ENCODE results near the gene ZFAND2B.

- TF ChIP-seq CTCF (IDR thresholded peaks at IDR 0.05 in 8 of 11, conservative IDR thresholded peaks at IDR 0.05 in 3 of 11) (peak in 5 of 11 experiments; percentile 8 to 48 (median 15)), POLR2A (IDR thresholded peaks at IDR 0.05) (peak; percentile 90 to 95 (median 94)), POLR2AphosphoS5 (IDR thresholded peaks at IDR 0.05) (peak; percentile 99)
Observed at GRCh38 chr2:219176818-219177551, 29.6 kb upstream of the ZFAND2B start, which contains the start of gene CNPPD1.

Measured in spleen (tissue), 7 donors.